ENCODE data around the gene KIF18B.
A peak's percentile ranks its signal among the peaks of the same experiment; 100 is the strongest.

Gene KIF18B

DNA sequence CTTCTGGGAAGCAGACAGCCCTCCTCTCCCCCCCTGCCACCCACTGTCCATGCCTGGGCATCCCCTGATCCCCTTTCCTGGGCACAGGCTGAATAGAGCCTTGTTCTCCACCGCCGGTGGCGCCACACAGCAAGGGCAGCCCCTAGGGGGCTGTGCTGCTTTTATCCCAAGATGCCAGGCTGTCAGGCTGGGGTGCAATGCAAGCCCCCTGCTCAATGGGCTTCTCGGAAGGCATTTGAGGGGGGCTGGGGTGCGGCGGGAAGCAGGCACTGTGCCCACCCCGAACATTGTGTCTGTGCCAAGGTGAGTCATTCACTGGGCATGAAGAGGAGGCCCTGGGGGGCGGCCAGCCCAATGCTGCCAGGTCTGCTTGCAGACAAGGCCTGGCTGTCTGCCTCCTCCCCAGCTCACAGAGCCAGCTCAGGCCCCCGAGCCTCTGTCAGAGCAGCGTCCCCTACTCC, 30.8 kb downstream of the KIF18B start:
- DNase-seq = peak; percentile 25

GRCh38 chr17:44915862-44916780, 31.5 kb downstream of the KIF18B start:
- DNase-seq = no peak

- no peak for DNase-seq
Observed at GRCh38 chr17:44915321-44915726, 32.2 kb downstream of the KIF18B start, which contains the start of gene GFAP. TSS of gene GFAP (minus strand) at chr17:44915500. CDS start at chr17:44915486, 14 bp downstream.

DNA sequence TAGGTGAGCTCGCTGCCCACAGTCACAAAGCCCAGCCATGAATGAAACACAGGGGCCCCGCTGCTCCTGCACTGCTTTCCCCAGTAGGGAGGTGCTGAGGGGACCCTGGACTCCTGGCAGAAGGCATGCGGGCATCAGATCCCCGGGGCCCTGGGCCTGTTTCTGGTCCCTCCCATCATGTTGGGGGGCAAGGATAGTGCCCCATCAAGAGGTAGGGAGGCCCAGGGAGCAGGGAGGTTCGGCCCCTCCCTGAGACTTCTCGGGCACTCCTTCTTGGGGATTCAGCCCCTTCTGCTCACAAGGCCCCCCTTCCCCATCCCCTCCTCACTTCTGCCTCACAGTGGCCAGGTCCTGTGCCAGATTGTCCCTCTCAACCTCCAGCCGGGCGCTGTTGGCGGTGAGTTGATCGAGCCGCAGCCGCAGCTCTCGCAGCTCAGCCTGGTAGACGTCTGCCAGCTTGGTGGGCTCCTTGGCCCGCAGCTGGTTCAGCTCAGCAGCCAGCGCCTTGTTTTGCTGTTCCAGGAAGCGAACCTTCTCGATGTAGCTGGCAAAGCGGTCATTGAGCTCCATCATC, 32.8 kb downstream of the KIF18B start:
- no peak for DNase-seq

DNA sequence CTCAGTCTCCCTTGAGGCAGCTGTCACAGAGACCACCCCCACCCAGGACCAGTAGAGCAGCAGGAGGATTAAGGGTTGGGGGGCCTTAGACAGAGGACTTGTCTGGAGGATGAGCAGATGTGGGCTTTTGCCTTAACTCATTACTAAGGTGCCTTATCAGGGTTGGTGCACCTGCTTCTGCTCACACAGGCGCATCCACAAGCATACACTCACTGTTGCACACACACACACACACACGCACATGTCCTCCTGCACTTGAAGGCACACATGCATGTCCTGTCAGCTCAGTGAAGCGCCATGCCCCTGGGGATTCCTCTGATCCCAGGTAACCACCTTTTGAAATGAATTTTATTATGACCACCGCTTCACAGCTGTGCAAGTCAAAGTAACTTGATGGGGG, 33.4 kb downstream of the KIF18B start:
- no peak for DNase-seq

GRCh38 chr17:44913676-44914075, 33.9 kb downstream of the KIF18B start:
- DNase-seq = no peak

DNA sequence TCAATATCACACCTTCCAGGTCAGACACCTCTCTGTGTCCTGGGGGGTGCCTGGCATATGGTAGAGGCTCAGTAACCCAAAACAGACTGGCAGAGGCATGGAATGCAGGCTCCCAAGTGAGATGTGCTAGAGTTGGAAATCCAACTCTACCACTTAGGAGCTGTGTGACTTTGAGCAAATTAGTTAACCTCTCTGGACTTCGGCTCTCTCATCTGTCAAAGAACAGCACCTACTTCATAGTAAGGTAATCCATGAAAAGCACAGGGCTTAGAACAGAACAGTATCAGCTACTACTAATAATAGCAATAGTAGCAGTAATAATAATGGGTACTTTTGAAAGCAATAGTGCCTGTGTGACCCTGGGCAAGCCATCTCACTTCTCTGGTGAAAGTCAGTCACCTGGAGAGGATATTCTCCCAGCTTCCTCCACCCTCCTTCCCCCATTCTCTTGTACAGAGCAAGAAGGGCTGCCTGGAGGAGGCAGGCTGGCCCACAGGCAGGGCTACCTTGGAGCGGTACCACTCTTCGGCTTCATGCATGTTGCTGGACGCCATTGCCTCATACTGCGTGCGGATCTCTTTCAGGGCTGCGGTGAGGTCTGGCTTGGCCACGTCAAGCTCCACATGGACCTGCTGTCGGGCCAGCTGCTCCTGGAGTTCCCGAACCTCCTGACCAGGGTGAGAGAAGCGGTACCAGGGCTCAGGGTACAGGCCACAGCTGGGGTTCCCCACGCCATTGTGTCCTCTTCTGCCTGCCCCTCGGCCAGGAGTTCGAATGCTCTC, 34.6 kb downstream of the KIF18B start:
- DNase-seq = no peak

GRCh38 chr17:44911133-44912001, 36.2 kb downstream of the KIF18B start:
- DNase-seq = peak; percentile 15

DNA sequence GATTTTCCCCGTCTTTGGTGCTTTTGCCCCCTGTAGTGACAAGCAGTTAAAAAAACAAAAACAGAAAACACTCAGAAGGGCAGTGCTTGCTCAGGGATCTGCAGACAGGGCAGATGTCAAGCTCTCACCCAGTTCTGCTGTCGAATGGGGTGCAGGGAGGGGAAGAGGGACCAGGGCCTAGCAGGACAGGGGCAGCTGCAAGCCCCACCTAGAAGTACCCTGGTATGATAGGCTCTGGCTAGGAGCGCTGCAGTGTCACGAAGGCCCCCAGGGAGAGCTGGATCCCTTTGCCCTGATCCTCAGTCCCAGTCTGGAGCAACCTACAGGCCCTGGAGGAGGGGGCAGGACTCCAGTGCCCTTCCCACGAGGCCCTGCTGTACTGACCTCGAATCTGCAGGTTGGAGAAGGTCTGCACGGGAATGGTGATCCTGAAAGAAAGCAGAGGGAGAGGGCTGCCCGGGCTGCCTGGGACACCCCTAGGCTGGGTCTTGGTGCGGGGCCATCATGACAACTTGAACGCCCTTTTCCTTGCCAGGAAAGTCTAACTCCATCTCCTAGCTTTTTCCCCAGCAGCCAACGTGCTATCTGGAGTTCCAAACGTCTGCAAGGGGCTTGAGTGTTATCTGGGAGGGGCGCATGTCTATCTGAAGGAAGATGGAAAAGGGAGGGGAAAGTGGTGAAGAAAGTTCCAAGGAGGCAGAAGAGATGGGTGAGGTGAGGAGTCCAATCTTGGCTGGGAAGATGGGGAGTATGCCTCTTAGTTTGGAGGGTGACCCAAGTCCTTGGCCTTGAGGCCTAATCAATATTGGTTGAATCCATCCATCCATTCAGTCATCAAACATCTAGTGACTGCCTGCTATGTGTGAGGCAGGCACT, 37.1 kb downstream of the KIF18B start:
- DNase-seq = no peak

DNA sequence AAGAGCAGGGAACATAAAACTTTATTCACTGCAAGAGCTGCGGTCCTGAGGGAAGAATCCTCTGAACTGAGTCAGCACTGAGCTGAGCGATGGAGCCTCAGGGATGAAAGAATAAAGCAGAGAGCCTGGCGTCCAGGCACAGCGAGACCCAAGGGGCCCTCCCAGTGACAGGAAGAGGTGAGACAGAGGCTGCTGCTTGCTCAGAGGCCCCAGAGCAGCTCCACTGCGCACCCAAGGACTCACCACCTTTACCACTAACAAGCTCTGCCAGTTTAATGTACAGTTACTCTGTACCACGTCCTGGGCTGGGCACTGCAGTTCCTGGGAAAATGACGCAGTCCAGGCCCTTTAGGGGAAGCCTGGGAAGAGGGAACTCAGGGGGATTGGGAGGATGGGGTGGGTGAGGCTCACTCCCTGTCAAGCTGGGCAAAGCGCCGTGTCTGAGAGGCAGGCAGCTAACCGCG, 37.9 kb downstream of the KIF18B start:
- no peak for DNase-seq

- DNase-seq = no peak
Observed at GRCh38 chr17:44908761-44909326, 38.7 kb downstream of the KIF18B start.

DNA sequence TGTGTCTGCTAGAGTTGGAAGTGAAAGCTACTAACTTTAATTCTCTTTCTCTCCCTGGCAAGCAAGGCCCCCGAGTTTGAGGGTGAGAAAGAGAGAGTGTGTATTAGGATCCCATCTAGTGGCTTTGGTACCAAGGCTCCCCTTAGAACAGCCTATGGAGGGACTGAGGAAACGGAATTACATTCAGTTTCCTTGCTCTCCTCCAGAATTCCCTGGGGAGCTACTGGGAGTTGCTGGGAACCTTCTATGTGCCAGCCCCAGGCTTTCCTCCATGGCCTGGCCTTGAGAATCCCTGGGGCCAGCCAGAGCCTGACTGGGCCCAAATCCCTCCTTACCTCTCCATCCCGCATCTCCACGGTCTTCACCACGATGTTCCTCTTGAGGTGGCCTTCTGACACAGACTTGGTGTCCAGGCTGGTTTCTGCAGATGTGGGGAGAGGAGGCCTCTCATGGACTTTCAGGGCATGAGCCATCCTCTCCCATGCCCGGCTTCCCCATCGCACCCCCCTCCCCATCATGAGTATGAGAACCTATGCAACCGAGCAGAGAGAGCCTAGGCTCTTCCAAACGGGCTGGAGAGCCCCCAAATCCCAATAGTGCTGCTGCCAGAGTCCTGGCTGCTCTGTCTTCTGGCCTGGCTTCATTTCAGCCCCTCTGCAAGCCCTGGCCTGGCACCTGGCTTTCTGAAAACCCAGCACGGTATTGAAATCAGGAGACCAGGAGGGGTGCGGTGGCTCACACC, 39.7 kb downstream of the KIF18B start:
- DNase-seq = no peak

DNA sequence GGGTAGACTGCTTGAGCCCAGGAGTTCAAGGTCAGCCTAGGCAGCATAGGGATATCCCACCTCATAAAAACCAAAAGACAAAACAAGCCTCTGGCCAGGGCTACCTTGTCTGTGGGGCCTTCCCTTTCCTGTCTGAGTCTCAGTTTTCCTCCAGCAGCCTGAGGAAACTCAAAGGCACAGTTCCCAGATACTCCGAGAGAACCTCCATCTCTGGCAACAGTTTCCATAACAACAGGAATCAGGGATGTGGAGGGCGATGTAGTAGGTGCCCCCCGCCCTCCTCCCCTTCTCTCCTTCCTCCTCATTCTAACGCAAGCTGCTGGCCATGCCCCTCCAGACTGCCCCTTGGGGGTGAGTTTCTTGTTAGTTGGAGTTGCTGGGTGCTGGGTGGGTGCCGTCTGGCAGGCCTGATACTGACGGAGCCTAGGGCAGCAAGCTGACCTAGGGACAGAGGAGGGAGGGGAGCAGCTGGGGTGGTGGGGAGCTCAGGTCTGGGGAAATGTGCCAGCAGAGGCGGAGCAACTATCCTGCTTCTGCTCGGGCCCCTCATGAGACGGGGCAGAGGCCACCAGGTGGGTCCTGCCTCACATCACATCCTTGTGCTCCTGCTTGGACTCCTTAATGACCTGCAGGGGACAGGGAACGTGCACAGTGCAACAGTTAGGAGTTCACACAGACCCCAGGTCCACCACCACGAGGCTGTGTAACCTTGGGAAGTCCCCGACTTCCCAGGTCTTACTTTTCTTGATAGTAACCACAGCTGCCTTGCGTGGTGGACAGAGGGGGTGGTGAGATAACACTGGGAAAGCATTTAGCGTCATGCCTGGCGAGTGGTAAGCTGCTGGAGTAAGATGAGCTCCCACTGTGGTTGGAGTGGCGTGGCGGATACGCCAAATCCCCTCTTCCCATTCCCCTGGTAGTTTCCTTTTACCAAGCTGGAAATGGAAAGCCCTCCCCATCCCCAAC, 40.5 kb downstream of the KIF18B start:
- DNase-seq = no peak

DNA sequence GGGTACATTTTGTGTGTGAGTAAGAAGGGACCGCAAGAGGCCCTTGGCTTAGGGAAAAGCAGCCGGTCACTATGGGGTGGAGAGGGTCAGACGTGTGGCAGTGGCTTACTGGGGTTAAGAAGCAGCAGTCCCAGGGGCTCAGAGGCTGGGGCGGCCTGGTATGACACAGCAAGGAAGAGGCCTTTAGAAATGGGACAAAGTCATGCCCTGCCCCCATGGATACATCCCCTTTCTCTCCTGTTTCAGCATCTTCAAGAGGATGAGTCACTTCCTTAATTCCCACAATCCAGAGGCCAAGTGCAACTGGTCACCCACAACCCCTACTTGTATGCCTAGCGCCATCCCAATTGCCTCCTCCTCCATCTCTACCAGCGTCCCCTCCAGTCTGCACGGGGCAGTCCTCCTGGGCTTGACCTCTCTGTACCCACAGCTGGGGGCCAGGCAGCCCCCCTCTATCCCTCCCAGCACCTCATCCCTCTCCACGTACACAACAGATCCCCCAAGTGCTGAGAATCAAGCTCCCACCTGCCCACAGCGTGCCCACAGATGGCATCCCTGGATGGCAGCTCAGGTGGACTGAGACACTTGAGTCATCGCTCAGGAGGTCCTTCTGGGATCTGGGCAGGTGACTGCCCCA, 41.4 kb downstream of the KIF18B start:
- no peak for DNase-seq

GRCh38 chr17:44905006-44906000, 42.3 kb downstream of the KIF18B start:
- no peak for DNase-seq

- DNase-seq = no peak
Observed at GRCh38 chr17:44904001-44904984, 43.3 kb downstream of the KIF18B start.

Measured in NCI-H1092 (cell line).